ENCODE measurements around the gene TEAD1.

TEAD1 gene

GRCh38 chr11:12754021-12754420 lies 79.8 kb downstream of the TEAD1 start:
- no peak overlapping the region for H3K27ac ChIP-seq (ENCODE audit: low read depth, low read length)
- H3K36me3 ChIP-seq (ENCODE audit: control insufficient read depth, low read length) = no peaks in the 10 kb centered on the region
- TF ChIP-seq EZH2phosphoT487 (IDR thresholded peaks at IDR 0.05; ENCODE audit: borderline replicate concordance, low read length) = no peak
- no peak for TF ChIP-seq CTCF (IDR thresholded peaks at IDR 0.05; ENCODE audit: low read depth, low read length, poor library complexity, severe bottlenecking)
- no peaks in the 10 kb centered on the region for H3K27me3 ChIP-seq (ENCODE audit: control insufficient read depth, low read length)
- H3K4me1 ChIP-seq (ENCODE audit: control insufficient read depth, low read length) = no peaks in the 10 kb centered on the region
- H4K20me1 ChIP-seq (ENCODE audit: control insufficient read depth, insufficient read depth, low read depth, low read length) = no peaks in the 10 kb centered on the region
- no peaks in the 10 kb centered on the region for H3K9me3 ChIP-seq (ENCODE audit: control insufficient read depth, insufficient read depth, low read length)
- H3K4me3 ChIP-seq (ENCODE audit: low read length) = no peak overlapping the region
- no peak overlapping the region for H3K4me2 ChIP-seq (ENCODE audit: low read length)
- no peaks in the 10 kb centered on the region for H3K79me2 ChIP-seq (ENCODE audit: control insufficient read depth, low read length)
- no peaks in the 10 kb centered on the region for H3K9me2 ChIP-seq (replicated peaks; ENCODE audit: control insufficient read depth, low read length)
- H3F3A ChIP-seq (ENCODE audit: control insufficient read depth, insufficient read depth) = no peaks in the 10 kb centered on the region

GRCh38 chr11:12754582-12755234 lies 80.5 kb downstream of the TEAD1 start:
- no peak overlapping the region for H3K27ac ChIP-seq (ENCODE audit: low read depth, low read length)
- H3K27me3 ChIP-seq (ENCODE audit: control insufficient read depth, low read length) = no peaks in the 10 kb centered on the region
- no peaks in the 10 kb centered on the region for H4K20me1 ChIP-seq (ENCODE audit: control insufficient read depth, insufficient read depth, low read depth, low read length)
- H3K4me3 ChIP-seq (ENCODE audit: low read length) = no peak overlapping the region
- no peaks in the 10 kb centered on the region for H3K79me2 ChIP-seq (ENCODE audit: control insufficient read depth, low read length)
- H3K4me2 ChIP-seq (ENCODE audit: low read length) = no peak overlapping the region
- H3F3A ChIP-seq (ENCODE audit: control insufficient read depth, insufficient read depth) = no peaks in the 10 kb centered on the region
- H3K9me2 ChIP-seq (replicated peaks; ENCODE audit: control insufficient read depth, low read length) = no peaks in the 10 kb centered on the region
- H3K36me3 ChIP-seq (ENCODE audit: control insufficient read depth, low read length) = no peaks in the 10 kb centered on the region
- no peaks in the 10 kb centered on the region for H3K9me3 ChIP-seq (ENCODE audit: control insufficient read depth, insufficient read depth, low read length)
- H3K4me1 ChIP-seq (ENCODE audit: control insufficient read depth, low read length) = no peaks in the 10 kb centered on the region
- TF ChIP-seq CTCF (IDR thresholded peaks at IDR 0.05; ENCODE audit: low read depth, low read length, poor library complexity, severe bottlenecking) = no peak
- no peak for TF ChIP-seq EZH2phosphoT487 (IDR thresholded peaks at IDR 0.05; ENCODE audit: borderline replicate concordance, low read length)

GRCh38 chr11:12755510-12756453 lies 81.6 kb downstream of the TEAD1 start:
- Histone ChIP-seq H4K20me1 (ENCODE audit: control insufficient read depth, insufficient read depth, low read depth, low read length) (no peaks in the 10 kb centered on the region), H3K79me2 (ENCODE audit: control insufficient read depth, low read length) (no peaks in the 10 kb centered on the region), H3K27me3 (ENCODE audit: control insufficient read depth, low read length) (no peaks in the 10 kb centered on the region), H3K4me3 (ENCODE audit: low read length) (no peak overlapping the region), H3K9me2 (replicated peaks; ENCODE audit: control insufficient read depth, low read length) (no peaks in the 10 kb centered on the region), H3F3A (ENCODE audit: control insufficient read depth, insufficient read depth) (no peaks in the 10 kb centered on the region), H3K36me3 (ENCODE audit: control insufficient read depth, low read length) (no peaks in the 10 kb centered on the region), H3K27ac (ENCODE audit: low read depth, low read length) (no peak overlapping the region), H3K4me2 (ENCODE audit: low read length) (no peak overlapping the region), H3K9me3 (ENCODE audit: control insufficient read depth, insufficient read depth, low read length) (no peaks in the 10 kb centered on the region), H3K4me1 (ENCODE audit: control insufficient read depth, low read length) (no peaks in the 10 kb centered on the region)
- no peak for TF ChIP-seq CTCF (IDR thresholded peaks at IDR 0.05; ENCODE audit: low read depth, low read length, poor library complexity, severe bottlenecking)
- no peak for TF ChIP-seq EZH2phosphoT487 (IDR thresholded peaks at IDR 0.05; ENCODE audit: borderline replicate concordance, low read length)
